HepG2 (cell line): ENCODE data around the gene C16orf87. TPM values are rescaled to one million over a fixed set of nuclear protein-coding genes. Genes with fewer than 3 reads are reported as not detected.

Experiments
- AGO1 ChIP-seq: fragments of 200-400 bp; formaldehyde crosslinking; IDR thresholded peaks from 2 replicates; pipeline ENCODE4 v1.6.1; 2017; ENCODE audit warnings: mild to moderate bottlenecking, low read depth, low read length, moderate library complexity; ENCODE audit not compliant: poor library complexity, severe bottlenecking
- ARID3A ChIP-seq: IDR thresholded peaks from 2 replicates; pipeline ENCODE4 v1.6.1; 2012; ENCODE audit warnings: low read depth, low read length, improper control_type of control experiment
- GABPB1 ChIP-seq: IDR thresholded peaks from 2 replicates; pipeline ENCODE4 v1.6.1; 2016; ENCODE audit warnings: mild to moderate bottlenecking, missing genetic modification reagents, moderate library complexity, missing compliant biosample characterization
- GFI1 ChIP-seq: sonication (generic); formaldehyde crosslinking; IDR thresholded peaks from 2 replicates; pipeline ENCODE4 v1.5.0; 2020; ENCODE audit warnings: missing genetic modification reagents, mild to moderate bottlenecking, borderline replicate concordance
- GTF3A ChIP-seq: sonication (generic); formaldehyde crosslinking; conservative IDR thresholded peaks from 2 replicates; pipeline ENCODE4 v1.4.0; 2020; ENCODE audit warnings: mild to moderate bottlenecking, missing genetic modification reagents
- KDM3A ChIP-seq: IDR thresholded peaks from 2 replicates; pipeline ENCODE4 v1.6.1; 2018; ENCODE audit warnings: low read depth, missing compliant biosample characterization
- MIXL1 ChIP-seq: IDR thresholded peaks from 2 replicates; pipeline ENCODE4 v1.6.1; 2016
- NFAT5 ChIP-seq: sonication (generic); formaldehyde crosslinking; IDR thresholded peaks from 2 replicates; pipeline ENCODE4 v1.4.0; 2020; ENCODE audit warnings: missing genetic modification reagents
- PAWR ChIP-seq: sonication (generic); formaldehyde crosslinking; IDR thresholded peaks from 2 replicates; pipeline ENCODE4 v1.4.0; 2020; ENCODE audit warnings: missing genetic modification reagents, mild to moderate bottlenecking, borderline replicate concordance
- PCBP2 ChIP-seq: fragments of 200-400 bp; formaldehyde crosslinking; optimal IDR thresholded peaks from 2 replicates; pipeline ENCODE3; 2018; ENCODE audit warnings: low read length, low read depth; ENCODE audit not compliant: poor library complexity, severe bottlenecking
- POLR2AphosphoS2 ChIP-seq: IDR thresholded peaks from 2 replicates; pipeline ENCODE4 v1.6.1; 2011; ENCODE audit warnings: low read depth, low read length, improper control_type of control experiment
- RAD21 ChIP-seq: fragments of 450-650 bp; formaldehyde crosslinking; IDR thresholded peaks from 2 replicates; pipeline ENCODE4 v1.5.0; 2020; ENCODE audit warnings: mild to moderate bottlenecking
- RARG ChIP-seq: sonication (generic); formaldehyde crosslinking; IDR thresholded peaks from 2 replicates; pipeline ENCODE4 v1.4.0; 2020; ENCODE audit warnings: low read depth, mild to moderate bottlenecking, missing genetic modification reagents
- SAFB2 ChIP-seq: sonication (generic); formaldehyde crosslinking; IDR thresholded peaks from 2 replicates; pipeline ENCODE4 v1.5.1; 2020; ENCODE audit warnings: missing genetic modification reagents, low read depth, mild to moderate bottlenecking, borderline replicate concordance
- SMAD3 ChIP-seq: sonication (generic); formaldehyde crosslinking; IDR thresholded peaks from 2 replicates; pipeline ENCODE4 v1.4.0; 2020; ENCODE audit warnings: missing genetic modification reagents
- XBP1 ChIP-seq: sonication (generic); formaldehyde crosslinking; IDR thresholded peaks from 2 replicates; pipeline ENCODE4 v1.5.0; 2020; ENCODE audit warnings: missing genetic modification reagents
- ZBTB39 ChIP-seq: sonication (generic); formaldehyde crosslinking; IDR thresholded peaks from 2 replicates; pipeline ENCODE4 v1.5.0; 2020; ENCODE audit warnings: missing genetic modification reagents
- ZMAT3 ChIP-seq: sonication (generic); formaldehyde crosslinking; conservative IDR thresholded peaks from 2 replicates; pipeline ENCODE4 v1.7.0; 2021; ENCODE audit warnings: missing genetic modification reagents
- ZNF143 ChIP-seq: sonication (generic); formaldehyde crosslinking; IDR thresholded peaks from 2 replicates; pipeline ENCODE4 v1.4.0; 2020; ENCODE audit warnings: missing genetic modification reagents
- ZNF33B ChIP-seq: sonication (generic); formaldehyde crosslinking; IDR thresholded peaks from 2 replicates; pipeline ENCODE4 v1.5.1; 2020; ENCODE audit warnings: mild to moderate bottlenecking, missing genetic modification reagents
- ZNF383 ChIP-seq: sonication (generic); formaldehyde crosslinking; IDR thresholded peaks from 2 replicates; pipeline ENCODE4 v1.4.0; 2020; ENCODE audit warnings: missing genetic modification reagents, mild to moderate bottlenecking, borderline replicate concordance
- ZNF430 ChIP-seq: sonication (generic); formaldehyde crosslinking; IDR thresholded peaks from 2 replicates; pipeline ENCODE4 v1.9.0; 2021; ENCODE audit warnings: mild to moderate bottlenecking, missing genetic modification reagents
- ZSCAN20 ChIP-seq: sonication (generic); formaldehyde crosslinking; IDR thresholded peaks from 2 replicates; pipeline ENCODE4 v1.4.0; 2020; ENCODE audit warnings: missing genetic modification reagents, mild to moderate bottlenecking, borderline replicate concordance
- polyA plus RNA-seq, 8 experiments: library from polyadenylated mRNA; depleted of rRNA in 3 of 8; stranded (reverse) in 7 of 8; unstranded in 1 of 8; fragments of >200 nt; fragmentation: Illumina TruSeq in 4 of 8; extraction: Trizol in 4 of 8; gene quantifications; 2 replicates each; pipeline versions ENCODE4 v1.2.1 to v1.2.3, GENCODE V29; 2011 to 2016; ENCODE audit warnings: low read depth in 4 of 8, missing spikeins in 1 of 8, mixed read lengths in 1 of 8; ENCODE audit not compliant: insufficient read depth in 1 of 8
- total RNA-seq, 5 experiments: library from RNA; depleted of rRNA; stranded (reverse); fragments of >200 nt; fragmentation: Illumina TruSeq; extraction: Trizol; gene quantifications; 2 replicates each; pipeline ENCODE4 v1.2.3, GENCODE V29; 2016; ENCODE audit warnings: low read depth in 1 of 5

Gene C16orf87
- total and polyA plus RNA-seq, 2 of the 13 experiments (the other 11 are each of a cell fraction or from before 2014, with no cell fraction given) = 8.6 to 19.5 TPM

GRCh38 chr16:46830417-46830901 lies 521 bp downstream of the C16orf87 start (continued):
- peak; percentile 21 for TF ChIP-seq AGO1
- 0 out of 2 replicates have a peak, but pooled peaks have one; percentile 29 for TF ChIP-seq GABPB1 (CRISPR knock-in tag)
- TF ChIP-seq ZNF143 (CRISPR knock-in tag) = peak; percentile 26
- no peak for TF ChIP-seq ZNF383 (CRISPR knock-in tag)
- 0 out of 2 replicates have a peak, but pooled peaks have one; percentile 9 for TF ChIP-seq PAWR (CRISPR knock-in tag)
- no peak for TF ChIP-seq ARID3A
- no peak for TF ChIP-seq SAFB2 (CRISPR knock-in tag)
- TF ChIP-seq MIXL1 (CRISPR knock-in tag) = no peak
- TF ChIP-seq XBP1 = no peak
- TF ChIP-seq ZBTB39 (CRISPR knock-in tag) = no peak
- 0 out of 2 replicates have a peak, but pooled peaks have one; percentile 23 for TF ChIP-seq RAD21 (CRISPR knock-in tag)
- peak; percentile 86 for TF ChIP-seq ZNF430 (CRISPR knock-in tag)
- no peak for TF ChIP-seq GTF3A
- TF ChIP-seq ZSCAN20 (CRISPR knock-in tag) = peak; percentile 96; the same call in 1 of the 2 replicates
- TF ChIP-seq POLR2AphosphoS2 = no peak
- TF ChIP-seq ZMAT3 (CRISPR knock-in tag) = 0 out of 2 replicates have a peak, but pooled peaks have one; percentile 42
- TF ChIP-seq GFI1 (CRISPR knock-in tag) = 0 out of 2 replicates have a peak, but pooled peaks have one; percentile 26
- no peak for TF ChIP-seq KDM3A
- TF ChIP-seq PCBP2 = no peak
- TF ChIP-seq RARG (CRISPR knock-in tag) = no peak
- TF ChIP-seq ZNF33B = 0 out of 2 replicates have a peak, but pooled peaks have one; percentile 5
- peak; percentile 92 for TF ChIP-seq NFAT5 (CRISPR knock-in tag)
- TF ChIP-seq SMAD3 = no peak
